Measurements from ENCODE around the gene NCDN.

Gene NCDN

DNA sequence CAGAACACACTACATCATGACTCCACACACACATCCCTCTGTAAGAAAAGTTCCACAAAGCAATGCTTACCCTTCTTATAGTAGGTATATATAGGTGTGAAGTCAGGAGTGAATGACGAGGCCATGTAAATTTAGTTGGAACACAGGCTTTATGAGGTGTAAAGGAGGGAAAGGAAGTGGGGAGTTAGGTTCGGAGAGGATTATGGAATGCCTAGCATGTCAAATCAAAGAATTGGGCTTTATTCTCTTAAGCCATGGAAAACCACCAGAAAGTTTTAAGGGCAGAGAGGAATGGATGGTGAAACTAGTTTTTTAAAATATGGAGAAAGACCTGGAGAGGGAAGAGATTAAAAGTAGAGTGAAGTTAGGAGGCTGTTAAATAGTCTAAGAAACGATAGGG, 41.8 kb downstream of the NCDN start:
- DNase-seq (ENCODE audit: low read depth) = no peak
- no peak overlapping the region for H3K4me3 ChIP-seq (ENCODE audit: low read depth, low read length)
- TF ChIP-seq, protein P1, sequence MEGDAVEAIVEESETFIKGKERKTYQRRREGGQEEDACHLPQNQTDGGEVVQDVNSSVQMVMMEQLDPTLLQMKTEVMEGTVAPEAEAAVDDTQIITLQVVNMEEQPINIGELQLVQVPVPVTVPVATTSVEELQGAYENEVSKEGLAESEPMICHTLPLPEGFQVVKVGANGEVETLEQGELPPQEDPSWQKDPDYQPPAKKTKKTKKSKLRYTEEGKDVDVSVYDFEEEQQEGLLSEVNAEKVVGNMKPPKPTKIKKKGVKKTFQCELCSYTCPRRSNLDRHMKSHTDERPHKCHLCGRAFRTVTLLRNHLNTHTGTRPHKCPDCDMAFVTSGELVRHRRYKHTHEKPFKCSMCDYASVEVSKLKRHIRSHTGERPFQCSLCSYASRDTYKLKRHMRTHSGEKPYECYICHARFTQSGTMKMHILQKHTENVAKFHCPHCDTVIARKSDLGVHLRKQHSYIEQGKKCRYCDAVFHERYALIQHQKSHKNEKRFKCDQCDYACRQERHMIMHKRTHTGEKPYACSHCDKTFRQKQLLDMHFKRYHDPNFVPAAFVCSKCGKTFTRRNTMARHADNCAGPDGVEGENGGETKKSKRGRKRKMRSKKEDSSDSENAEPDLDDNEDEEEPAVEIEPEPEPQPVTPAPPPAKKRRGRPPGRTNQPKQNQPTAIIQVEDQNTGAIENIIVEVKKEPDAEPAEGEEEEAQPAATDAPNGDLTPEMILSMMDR (IDR thresholded peaks at IDR 0.05; ENCODE audit: control insufficient read depth, extremely low read depth, insufficient read depth) = no peak

DNA sequence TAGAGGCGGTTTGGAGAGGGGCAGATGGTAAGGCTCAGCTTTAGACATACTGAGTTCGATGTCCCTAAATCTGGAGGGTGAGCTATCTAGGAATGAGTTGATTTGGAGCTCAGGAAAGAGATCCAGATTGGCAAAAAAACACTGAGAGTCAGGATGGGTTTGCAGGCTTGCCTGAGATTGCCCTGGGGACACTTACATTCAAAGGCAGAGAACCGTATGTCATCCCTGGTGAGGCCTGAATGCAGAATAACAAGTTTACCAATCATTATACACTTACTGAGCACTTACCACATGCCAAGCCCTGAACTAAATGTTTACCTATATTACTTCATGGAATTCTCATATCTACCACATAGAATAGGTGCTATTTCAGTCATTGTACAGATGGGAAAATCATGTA, 43.0 kb downstream of the NCDN start:
- H3K4me3 ChIP-seq (ENCODE audit: low read depth, low read length) = no peak overlapping the region
- TF ChIP-seq, protein P1 (IDR thresholded peaks at IDR 0.05; ENCODE audit: control insufficient read depth, extremely low read depth, insufficient read depth) = no peak
- no peak for DNase-seq (ENCODE audit: low read depth)

DNA sequence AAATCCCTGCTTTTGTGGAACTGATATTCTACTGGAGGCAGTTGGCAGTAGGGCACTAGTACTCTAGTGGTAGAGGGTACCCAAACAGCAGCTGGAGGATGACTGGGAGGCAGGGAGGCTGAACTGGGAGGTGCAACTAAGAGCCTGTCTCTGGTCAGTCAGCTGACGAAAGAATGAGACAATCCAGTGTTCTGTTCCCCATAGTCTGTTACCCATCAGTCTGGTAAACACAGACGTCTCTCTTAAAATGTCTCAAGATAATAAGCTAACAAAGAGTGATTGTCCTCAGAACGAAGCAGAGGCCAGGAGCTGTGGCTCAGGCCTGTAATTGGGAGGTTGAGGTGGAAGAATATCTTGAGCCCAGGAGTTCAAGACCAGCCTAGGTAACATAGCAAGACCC, 45.9 kb downstream of the NCDN start:
- TF ChIP-seq, protein P1 (IDR thresholded peaks at IDR 0.05; ENCODE audit: control insufficient read depth, extremely low read depth, insufficient read depth) = no peak
- H3K4me3 ChIP-seq (ENCODE audit: low read depth, low read length) = no peak overlapping the region
- no peak for DNase-seq (ENCODE audit: low read depth)

DNA sequence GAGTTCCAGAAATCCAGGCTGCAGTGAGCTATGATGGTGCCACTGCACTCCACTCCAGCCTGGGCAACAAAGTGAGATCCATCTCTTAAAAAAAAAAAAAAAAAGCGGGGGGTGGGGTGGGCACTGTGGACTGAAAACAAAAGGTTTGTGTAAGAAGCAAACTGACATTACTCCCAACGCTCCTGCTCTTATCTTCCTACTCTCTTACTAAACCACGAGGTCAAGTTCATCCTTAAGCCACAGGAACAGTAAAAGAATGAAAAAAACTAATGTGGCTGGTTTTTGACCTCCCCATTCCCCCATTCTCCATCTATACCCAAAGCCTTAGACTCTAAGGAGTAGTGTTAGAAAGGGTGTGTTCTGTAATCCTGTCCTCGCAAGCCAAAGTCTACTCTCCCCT, 46.3 kb downstream of the NCDN start:
- H3K4me3 ChIP-seq (ENCODE audit: low read depth, low read length) = no peak overlapping the region
- TF ChIP-seq, protein P1 (IDR thresholded peaks at IDR 0.05; ENCODE audit: control insufficient read depth, extremely low read depth, insufficient read depth) = no peak
- no peak for DNase-seq (ENCODE audit: low read depth)

DNA sequence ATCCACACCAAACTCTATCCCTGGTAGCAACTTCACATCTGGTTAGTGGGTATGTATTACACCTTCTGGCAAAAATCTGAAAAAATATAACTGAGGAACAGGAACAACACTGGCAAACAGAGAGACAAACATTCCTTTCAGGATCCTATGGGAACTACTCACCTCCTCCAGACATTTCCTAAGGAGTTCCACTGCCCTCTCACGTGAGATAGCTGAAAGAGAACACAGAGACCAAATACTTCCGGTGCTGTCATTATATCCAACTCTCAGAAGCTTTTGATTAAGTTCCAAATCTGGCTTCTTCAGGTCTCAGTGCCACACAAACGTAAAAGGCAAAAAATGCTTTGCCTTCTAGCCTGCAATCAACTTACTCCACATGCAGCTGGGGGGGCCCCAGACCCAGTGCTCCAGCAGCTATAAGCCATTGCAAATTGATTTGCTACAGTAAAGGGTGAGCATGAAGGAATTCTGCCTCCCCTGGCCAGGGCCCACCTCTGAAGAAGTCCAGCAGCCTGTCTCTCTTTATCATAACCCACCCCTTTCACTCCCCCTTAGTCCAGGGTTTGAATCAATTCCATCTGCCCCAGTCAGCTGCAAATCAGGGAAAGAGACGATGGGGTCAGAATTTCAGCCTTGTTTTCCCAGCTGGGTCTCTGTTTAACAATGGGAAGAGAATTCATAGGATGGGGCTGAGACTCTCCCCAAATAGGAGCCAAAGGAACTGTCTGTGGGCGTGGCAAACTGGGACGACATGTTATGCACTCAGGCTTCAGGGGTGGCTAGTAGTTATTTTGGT, 47.7 kb downstream of the NCDN start:
- no peak for DNase-seq (ENCODE audit: low read depth)
- no peak overlapping the region for H3K4me3 ChIP-seq (ENCODE audit: low read depth, low read length)
- TF ChIP-seq, protein P1 (IDR thresholded peaks at IDR 0.05; ENCODE audit: control insufficient read depth, extremely low read depth, insufficient read depth) = no peak

DNA sequence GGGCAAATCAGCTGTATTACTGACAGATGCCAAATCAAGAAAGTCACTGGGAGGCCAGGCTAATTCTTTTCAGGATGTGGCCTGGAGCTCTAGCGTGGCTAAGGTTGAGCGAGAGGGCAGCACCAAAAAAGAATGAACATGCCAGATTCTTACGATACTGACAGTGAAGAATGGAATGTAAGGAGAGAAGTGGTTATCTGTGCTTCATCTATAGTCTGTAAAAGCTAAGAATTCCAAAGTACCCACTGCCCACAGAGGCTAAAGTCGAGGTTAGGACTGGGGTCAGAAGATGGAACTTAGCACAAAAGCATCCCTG, 48.2 kb downstream of the NCDN start:
- TF ChIP-seq, protein P1 (IDR thresholded peaks at IDR 0.05; ENCODE audit: control insufficient read depth, extremely low read depth, insufficient read depth) = no peak
- no peak for DNase-seq (ENCODE audit: low read depth)
- no peak overlapping the region for H3K4me3 ChIP-seq (ENCODE audit: low read depth, low read length)

DNA sequence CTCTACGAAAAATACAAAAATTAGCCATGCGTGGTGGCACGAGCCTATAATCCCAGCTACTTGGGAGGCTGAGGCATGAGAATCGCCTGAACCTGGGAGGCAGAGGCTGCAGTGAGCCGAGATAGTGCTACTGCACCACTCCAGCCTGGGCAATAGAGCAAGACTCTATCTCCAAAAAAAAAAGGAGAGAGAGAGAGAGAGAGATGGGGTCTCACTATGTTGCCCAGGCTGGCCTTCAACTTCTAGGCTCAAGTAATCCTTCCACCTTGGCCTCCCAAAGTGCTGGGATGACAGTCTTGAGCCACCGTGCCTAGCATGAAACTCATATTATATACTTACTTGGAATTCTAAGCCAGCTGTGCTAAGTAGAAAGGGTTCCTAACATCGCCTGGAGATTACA, 54.1 kb downstream of the NCDN start:
- TF ChIP-seq, protein P1 (IDR thresholded peaks at IDR 0.05; ENCODE audit: control insufficient read depth, extremely low read depth, insufficient read depth) = no peak
- DNase-seq (ENCODE audit: low read depth) = no peak

More for the DNA sequence above, 54.1 kb downstream of the NCDN start:
- H3K4me3 ChIP-seq (ENCODE audit: low read depth, low read length) = no peak overlapping the region

All from LNCaP clone FGC (cell line).